ENCODE measurements around the gene CYFIP2. TPM values are rescaled to one million over a fixed set of nuclear protein-coding genes. Genes with fewer than 3 reads are reported as not detected.

CYFIP2 gene
- total RNA-seq, 1 experiment from 2014 or later = 74.7 TPM

GRCh38 chr5:157356576-157356975 is 90.7 kb downstream of the CYFIP2 start:
- H3K9me3 Mint-ChIP-seq = no peaks in the 10 kb centered on the region
- Histone ChIP-seq H2BK12ac (ENCODE audit: insufficient read length, low read depth, low read length) (no peak overlapping the region), H3K23ac (ENCODE audit: insufficient read length, low read depth, low read length) (no peak overlapping the region), H3K27me3 (ENCODE audit: insufficient read depth, low read length) (no peaks in the 10 kb centered on the region), H2BK20ac (ENCODE audit: low read depth, low read length, poor library complexity, severe bottlenecking) (no peak overlapping the region), H3K14ac (ENCODE audit: insufficient read depth, low read length) (no peak overlapping the region), H3K4me1 (ENCODE audit: insufficient read depth, low read length) (no peaks in the 10 kb centered on the region), H4K20me1 (ENCODE audit: control insufficient read depth, insufficient read depth, insufficient read length) (no peaks in the 10 kb centered on the region), H3K18ac (ENCODE audit: insufficient read length, low read depth, low read length) (no peak overlapping the region), H4K8ac (replicated peaks; ENCODE audit: insufficient read length, low read depth, low read length) (no peak overlapping the region), H3K9me3 (ENCODE audit: control insufficient read depth, low read depth, low read length) (no peaks in the 10 kb centered on the region), H2AK5ac (ENCODE audit: insufficient read length, low read length) (no peak overlapping the region), H3K9ac (ENCODE audit: extremely low read depth, insufficient read length, low read length) (no peak overlapping the region), H3K79me2 (ENCODE audit: insufficient read depth, low read length) (no peaks in the 10 kb centered on the region), H3K23me2 (ENCODE audit: insufficient read length, low read depth, low read length, poor library complexity, severe bottlenecking) (no peaks in the 10 kb centered on the region), H2AFZ (ENCODE audit: low read length) (no peak overlapping the region), H4K91ac (ENCODE audit: insufficient read length, low read depth, low read length) (no peak overlapping the region), H3K27ac (ENCODE audit: insufficient read length, low read depth, low read length) (no peak overlapping the region), H2BK5ac (ENCODE audit: insufficient read length, low read length) (no peak overlapping the region), H3T11ph (ENCODE audit: low read length) (no peak overlapping the region), H2BK15ac (ENCODE audit: low read depth, low read length) (no peak overlapping the region), H3K4me2 (ENCODE audit: insufficient read depth, insufficient read length, low read length) (no peak overlapping the region), H2BK120ac (ENCODE audit: low read depth, low read length, poor library complexity, severe bottlenecking) (no peak overlapping the region), H4K5ac (ENCODE audit: insufficient read length, low read depth, low read length) (no peak overlapping the region), H3K79me1 (ENCODE audit: insufficient read depth, low read depth, low read length, poor library complexity, severe bottlenecking) (no peaks in the 10 kb centered on the region), H3K4ac (ENCODE audit: low read depth, low read length) (no peak overlapping the region), H3K56ac (ENCODE audit: insufficient read length, low read depth, low read length) (no peak overlapping the region)
- no peak for DNase-seq
- H3K4me1 Mint-ChIP-seq = peaks cover 2 to 6% of the 10 kb centered on the region in 2 experiments
- no CpG with 5 or more reads among the region's 3 CpGs for WGBS (ENCODE audit: extremely low coverage, insufficient read length, low lambda C conversion rate)
- H3K27ac Mint-ChIP-seq = no peak overlapping the region
- H3K4me3 Mint-ChIP-seq = no peak overlapping the region
- no peaks in the 10 kb centered on the region for H3K27me3 Mint-ChIP-seq (ENCODE audit: low read depth)
- H3K36me3 Mint-ChIP-seq (ENCODE audit: insufficient read depth in 1 of 3, low read depth in 3 of 3) = peaks cover 3 to 29% (median 17%) of the 10 kb centered on the region in 3 experiments; a peak in 5 of 7 replicates
- TF ChIP-seq CTCF (conservative IDR thresholded peaks at IDR 0.05) = no peak
